ENCODE measurements around the gene LTF. TPM values are rescaled to one million over a fixed set of nuclear protein-coding genes. Genes with fewer than 3 reads are reported as not detected.

The LTF gene
- total RNA-seq, result not detected in 2 replicates

DNA sequence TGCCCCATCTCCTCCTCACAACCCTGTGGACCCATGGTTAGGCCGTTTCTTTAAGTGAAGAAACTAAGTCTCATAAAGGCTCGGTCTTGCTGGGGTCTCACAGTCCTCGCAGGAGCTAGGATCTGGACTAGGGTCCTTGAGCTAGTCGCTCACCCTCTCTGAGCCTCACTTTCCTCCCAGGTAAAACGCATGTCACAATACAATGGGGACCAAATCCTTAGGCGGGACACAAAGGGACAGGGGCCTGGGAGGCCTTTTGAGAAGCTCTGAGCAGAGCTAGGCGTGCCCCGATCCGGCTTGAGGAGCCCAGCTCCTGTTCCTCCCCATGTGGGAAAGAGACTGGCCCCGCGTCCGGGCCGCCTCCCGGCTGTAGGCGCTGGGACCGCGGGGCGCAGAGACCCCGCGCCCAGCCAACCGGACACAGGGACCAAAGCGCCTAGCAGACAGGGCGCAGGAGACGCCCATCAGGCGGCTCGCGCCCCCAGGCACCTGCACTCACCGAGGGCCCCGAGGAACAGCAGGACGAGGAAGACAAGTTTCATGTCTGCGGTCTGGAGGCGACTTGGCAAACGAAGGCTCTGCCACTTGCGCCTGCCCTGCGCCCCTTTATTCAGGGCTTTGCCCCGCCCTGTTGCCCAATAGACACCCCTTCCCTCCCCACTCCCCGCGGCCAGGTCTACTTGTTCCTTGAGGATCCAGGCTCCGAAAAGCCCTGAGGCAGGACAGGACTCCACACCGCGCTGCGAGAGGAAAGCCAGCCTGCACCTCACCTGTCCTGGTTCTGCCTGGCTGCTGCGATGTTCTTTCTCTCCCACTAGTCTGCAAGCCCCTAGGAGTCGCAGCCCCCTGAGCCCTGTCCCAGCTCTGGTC lies at the start of gene LTF:
LTF (minus strand) TSS at position 580 of the 870 bp plus-strand sequence; CDS start at position 542, 38 bp downstream.

DNA sequence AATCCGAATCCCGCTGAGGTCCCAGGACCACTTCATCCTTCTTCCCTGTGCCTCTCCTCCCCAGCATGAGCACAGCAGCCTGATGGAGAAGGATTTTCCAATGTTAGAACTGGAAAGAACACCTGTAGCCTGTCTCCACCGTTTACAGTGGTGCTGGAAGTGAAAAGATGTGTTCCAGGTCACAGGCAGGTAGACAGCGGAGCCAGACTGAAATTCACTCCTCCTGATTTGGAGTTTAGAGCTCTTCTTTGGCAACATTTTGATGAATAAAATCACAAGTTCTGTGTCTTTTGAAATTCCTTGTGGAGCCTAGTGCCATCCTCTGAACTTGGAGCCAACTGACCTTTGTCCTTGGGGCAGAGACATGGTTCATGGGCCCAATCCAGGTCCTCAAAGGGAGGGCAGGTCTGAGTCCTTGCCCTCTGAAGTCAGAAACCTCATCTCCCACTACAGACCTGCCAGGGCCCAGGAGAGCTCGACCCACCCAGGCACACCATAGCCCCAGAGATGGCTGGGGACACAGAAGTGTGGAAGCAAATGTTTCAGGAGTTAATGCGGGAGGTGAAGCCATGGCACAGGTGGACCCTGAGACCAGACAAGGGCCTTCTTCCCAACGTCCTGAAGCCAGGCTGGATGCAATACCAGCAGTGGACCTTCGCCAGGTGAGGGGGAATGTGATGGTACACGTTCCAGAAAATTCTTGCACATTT lies 33.0 kb upstream of the LTF start, which contains the start of gene RTP3:
RTP3 (plus strand) TSS at position 421 of the 710 bp plus-strand sequence; CDS start at position 508, 87 bp downstream.

GRCh38 chr3:46406788-46407611 lies 57.7 kb downstream of the LTF start, which contains the start of the genes CCR5AS and CCRL2:
Gene CCR5AS, minus strand, starts transcription at chr3:46407066.
Gene CCRL2, plus strand, starts transcription at chr3:46407259. Its CDS starts 821 bp downstream, at chr3:46408080.

Other genes with a start within 250 kb of the LTF start
- gene CCR3, start 222.4 kb downstream of the LTF start, total RNA-seq, result not detected in 2 replicates
- gene CCR2, start 110.8 kb downstream of the LTF start, total RNA-seq, result not detected in 2 replicates
- gene CCR5, start 94.0 kb downstream of the LTF start, total RNA-seq, result not detected in 2 replicates
- not detected in 2 replicates for gene CCRL2, start 57.6 kb downstream of the LTF start, total RNA-seq
- not detected in 2 replicates for gene RTP3, start 33.1 kb upstream of the LTF start, total RNA-seq
- under 0.01 and 0.23 TPM in 2 replicates for gene LRRC2, start 101.4 kb upstream of the LTF start, total RNA-seq
- gene FAM240A, start 147.6 kb upstream of the LTF start, total RNA-seq, result not detected in 2 replicates
- 0.30 and 0.37 TPM in 2 replicates for gene ALS2CL, start 228.8 kb upstream of the LTF start, total RNA-seq
- not detected in 2 replicates for gene TMIE, start 236.5 kb upstream of the LTF start, total RNA-seq